ENCODE data around the gene HBP1. TPM values are rescaled to one million over a fixed set of nuclear protein-coding genes. Genes with fewer than 3 reads are reported as not detected.

The HBP1 gene
- total and polyA plus RNA-seq, 2 donors = 68.2 to 146 TPM

GRCh38 chr7:107165341-107165740 lies 3.5 kb upstream of the HBP1 start:
- no peaks in the 10 kb centered on the region for H3K36me3 ChIP-seq (ENCODE audit: insufficient read depth)
- WGBS = 72% methylated on average over 3 of the region's 3 CpGs
- no peak for DNase-seq (ENCODE audit: extremely low spot score)
- no peaks in the 10 kb centered on the region for H3K4me1 ChIP-seq (ENCODE audit: insufficient read depth)
- no peak overlapping the region for H3K4me3 ChIP-seq (ENCODE audit: low read depth, low read length)
- H3K27ac ChIP-seq (ENCODE audit: low read depth) = no peak overlapping the region

GRCh38 chr7:107166736-107167426 lies 1.9 kb upstream of the HBP1 start:
- no peak for DNase-seq (ENCODE audit: extremely low spot score)
- Histone ChIP-seq H3K36me3 (ENCODE audit: insufficient read depth) (no peaks in the 10 kb centered on the region), H3K4me3 (ENCODE audit: low read depth, low read length) (no peak overlapping the region), H3K4me1 (ENCODE audit: insufficient read depth) (no peaks in the 10 kb centered on the region), H3K27ac (ENCODE audit: low read depth) (no peak overlapping the region)
- 35% methylated on average over 5 of the region's 5 CpGs for WGBS

- Histone ChIP-seq H3K27ac (ENCODE audit: low read depth) (peak overlapping the region; percentile 96), H3K4me3 (ENCODE audit: low read depth, low read length) (peak overlapping the region; percentile 37), H3K36me3 (ENCODE audit: insufficient read depth) (no peaks in the 10 kb centered on the region), H3K4me1 (ENCODE audit: insufficient read depth) (no peaks in the 10 kb centered on the region)
- peak; percentile 83 for DNase-seq (ENCODE audit: extremely low spot score)
- WGBS = under 1% methylated on average over 15 of the region's 15 CpGs
Measured at GRCh38 chr7:107167483-107168232, 1.1 kb upstream of the HBP1 start.

GRCh38 chr7:107169120-107170050 lies 582 bp downstream of the HBP1 start:
- peaks cover under 1% of the 10 kb centered on the region for H3K4me1 ChIP-seq (ENCODE audit: insufficient read depth)

GRCh38 chr7:107170051-107170915 lies 1.5 kb downstream of the HBP1 start:
- Histone ChIP-seq H3K27ac (ENCODE audit: low read depth) (peak overlapping the region; percentile 55), H3K4me1 (ENCODE audit: insufficient read depth) (peaks cover 2% of the 10 kb centered on the region), H3K36me3 (ENCODE audit: insufficient read depth) (no peaks in the 10 kb centered on the region), H3K4me3 (ENCODE audit: low read depth, low read length) (peak overlapping the region; percentile 87)
- 11% methylated on average over 13 of the region's 13 CpGs for WGBS
- no peak for DNase-seq (ENCODE audit: extremely low spot score)

More at GRCh38 chr7:107169120-107170050, 582 bp downstream of the HBP1 start:
- WGBS = under 1% methylated on average over 73 of the region's 73 CpGs
- H3K36me3 ChIP-seq (ENCODE audit: insufficient read depth) = no peaks in the 10 kb centered on the region
- peak; percentile 96 for DNase-seq (ENCODE audit: extremely low spot score)
- peak overlapping the region; percentile 100 for H3K27ac ChIP-seq (ENCODE audit: low read depth)
- H3K4me3 ChIP-seq (ENCODE audit: low read depth, low read length) = peak overlapping the region; percentile 87

DNA sequence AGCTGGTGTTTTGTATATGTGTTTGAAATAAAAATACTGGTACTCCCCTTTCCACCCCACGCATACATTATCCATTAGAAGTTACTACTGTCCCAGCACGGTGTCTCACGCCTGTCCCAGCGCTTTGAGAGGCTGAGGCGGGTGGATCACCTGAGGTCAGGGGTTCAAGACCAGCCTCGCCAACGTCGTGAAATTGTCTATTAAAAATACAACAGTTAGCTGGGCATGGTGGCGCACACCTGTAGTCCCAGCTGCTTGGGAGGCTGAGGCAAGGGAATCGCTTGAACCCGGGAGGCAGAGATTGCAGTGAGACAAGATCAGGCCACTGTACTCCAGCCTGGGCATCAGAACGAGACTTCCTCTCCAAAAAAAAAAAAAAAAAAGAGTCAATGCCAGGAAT lies 2.7 kb downstream of the HBP1 start:
- DNase-seq (ENCODE audit: extremely low spot score) = no peak
- 92% methylated on average over 12 of the region's 12 CpGs for whole genome bisulfite sequencing
- Histone ChIP-seq H3K27ac (ENCODE audit: low read depth) (no peak overlapping the region), H3K36me3 (ENCODE audit: insufficient read depth) (no peaks in the 10 kb centered on the region), H3K4me3 (ENCODE audit: low read depth, low read length) (no peak overlapping the region), H3K4me1 (ENCODE audit: insufficient read depth) (peaks cover 2% of the 10 kb centered on the region)

- H3K4me1 ChIP-seq (ENCODE audit: insufficient read depth) = peaks cover 2% of the 10 kb centered on the region
- no peaks in the 10 kb centered on the region for H3K36me3 ChIP-seq (ENCODE audit: insufficient read depth)
- no peak overlapping the region for H3K4me3 ChIP-seq (ENCODE audit: low read depth, low read length)
- 80% methylated on average over 4 of the region's 4 CpGs for WGBS
- no peak overlapping the region for H3K27ac ChIP-seq (ENCODE audit: low read depth)
- no peak for DNase-seq (ENCODE audit: extremely low spot score)
Measured at GRCh38 chr7:107172276-107173032, 3.7 kb downstream of the HBP1 start.

DNA sequence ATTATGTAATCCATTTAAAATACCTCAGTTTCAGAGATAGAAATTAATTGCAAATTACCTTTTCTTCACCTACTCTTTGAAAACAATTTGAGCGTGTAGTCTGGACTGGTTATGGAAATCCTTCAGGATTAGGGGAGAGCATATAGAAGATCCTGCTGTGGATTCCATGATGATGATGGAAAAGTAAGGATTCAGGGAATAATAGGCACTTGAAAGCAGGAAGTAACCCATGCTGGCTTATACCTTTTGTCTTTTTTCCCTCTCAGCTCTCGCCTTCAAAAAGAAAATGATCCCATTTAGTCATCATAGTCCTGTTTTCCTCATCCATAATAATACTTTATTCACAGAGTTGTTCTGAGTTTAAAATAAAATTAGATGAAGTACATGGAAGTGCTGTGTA lies 4.4 kb downstream of the HBP1 start:
- 88% methylated on average over 2 of the region's 2 CpGs for WGBS
- no peak overlapping the region for H3K4me3 ChIP-seq (ENCODE audit: low read depth, low read length)
- H3K27ac ChIP-seq (ENCODE audit: low read depth) = no peak overlapping the region
- H3K4me1 ChIP-seq (ENCODE audit: insufficient read depth) = peaks cover 2% of the 10 kb centered on the region
- no peaks in the 10 kb centered on the region for H3K36me3 ChIP-seq (ENCODE audit: insufficient read depth)
- DNase-seq (ENCODE audit: extremely low spot score) = no peak

- Histone ChIP-seq H3K27ac (ENCODE audit: low read depth) (no peak overlapping the region), H3K4me1 (ENCODE audit: insufficient read depth) (peaks cover 2% of the 10 kb centered on the region), H3K4me3 (ENCODE audit: low read depth, low read length) (no peak overlapping the region), H3K36me3 (ENCODE audit: insufficient read depth) (no peaks in the 10 kb centered on the region)
- DNase-seq (ENCODE audit: extremely low spot score) = no peak
- WGBS = 71% methylated on average over 4 of the region's 4 CpGs
Measured at GRCh38 chr7:107173691-107174406, 5.0 kb downstream of the HBP1 start.

DNA sequence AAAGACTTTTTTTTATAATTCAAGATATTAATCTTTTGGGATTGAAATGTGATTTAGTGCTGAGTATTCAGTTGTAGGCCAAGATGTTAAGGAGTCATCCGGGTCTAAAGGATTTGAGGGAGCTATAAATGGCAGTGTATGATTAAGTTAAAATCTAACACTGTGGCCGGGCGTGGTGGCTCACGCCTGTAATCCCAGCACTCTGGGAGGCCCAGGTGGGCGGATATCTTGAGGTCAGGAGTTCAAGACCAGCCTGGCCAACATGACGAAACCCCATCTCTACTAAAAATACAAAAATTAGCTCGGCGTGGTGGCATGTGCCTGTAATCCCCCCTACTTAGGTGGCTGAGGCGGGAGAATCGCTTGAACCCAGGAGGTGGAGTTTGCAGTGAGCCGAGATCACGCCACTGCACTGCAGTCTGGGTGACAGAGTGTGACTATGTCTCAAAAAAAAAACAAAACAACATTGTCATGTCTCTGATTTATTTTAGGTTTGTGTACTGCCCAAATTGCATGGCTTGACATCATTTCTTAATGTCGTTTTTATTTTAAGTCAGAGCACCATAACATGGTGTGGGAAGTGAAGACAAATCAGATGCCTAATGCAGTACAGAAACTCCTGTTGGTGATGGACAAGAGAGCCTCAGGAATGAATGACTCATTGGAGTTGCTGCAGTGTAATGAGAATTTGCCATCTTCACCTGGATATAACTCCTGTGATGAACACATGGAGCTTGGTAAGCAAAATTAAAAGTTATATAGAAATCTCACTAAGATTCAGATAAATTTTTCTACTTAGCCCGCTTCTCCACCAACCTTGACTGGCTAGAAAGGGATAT lies 10.7 kb downstream of the HBP1 start:
- Histone ChIP-seq H3K4me1 (ENCODE audit: insufficient read depth) (no peaks in the 10 kb centered on the region), H3K27ac (ENCODE audit: low read depth) (no peak overlapping the region), H3K4me3 (ENCODE audit: low read depth, low read length) (no peak overlapping the region), H3K36me3 (ENCODE audit: insufficient read depth) (peaks cover 2% of the 10 kb centered on the region)
- no peak for DNase-seq (ENCODE audit: extremely low spot score)
- WGBS = 75% methylated on average over 14 of the region's 14 CpGs

GRCh38 chr7:107180378-107180777 lies 11.6 kb downstream of the HBP1 start:
- WGBS = 16% methylated on average over 1 of the region's 1 CpG
- DNase-seq (ENCODE audit: extremely low spot score) = no peak
- H3K36me3 ChIP-seq (ENCODE audit: insufficient read depth) = peaks cover 2% of the 10 kb centered on the region
- H3K4me1 ChIP-seq (ENCODE audit: insufficient read depth) = no peaks in the 10 kb centered on the region
- no peak overlapping the region for H3K4me3 ChIP-seq (ENCODE audit: low read depth, low read length)
- H3K27ac ChIP-seq (ENCODE audit: low read depth) = no peak overlapping the region

All from urinary bladder (tissue), 4 donors.